Measurements from ENCODE around the gene RIT2. TPM values are rescaled to one million over a fixed set of nuclear protein-coding genes. Genes with fewer than 3 reads are reported as not detected.

RIT2 gene
- total and polyA plus RNA-seq, 2 of the 4 experiments (the other 2 are of a cell fraction) = not detected

DNA sequence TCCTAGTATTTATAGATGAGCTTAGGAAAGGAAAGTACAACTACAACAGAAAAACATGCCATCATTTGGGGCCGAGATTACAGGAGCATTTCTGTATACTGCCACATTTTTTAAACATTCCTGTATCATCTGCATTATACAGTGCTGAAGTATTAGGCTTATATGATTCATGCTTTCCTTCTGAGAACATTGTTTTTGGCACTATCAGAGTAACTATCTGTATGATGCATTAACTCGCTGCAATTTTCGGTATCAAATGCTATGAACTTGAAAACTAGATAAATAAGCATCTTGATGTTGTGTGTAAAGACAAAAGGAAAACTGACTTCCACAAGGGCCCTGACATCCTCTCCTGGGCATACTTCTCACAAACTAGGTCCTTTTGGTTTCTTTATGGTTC is 102.0 kb downstream of the RIT2 start:
- DNase-seq = no peak
- Histone ChIP-seq H3K4me1 (ENCODE audit: control insufficient read depth, insufficient read depth, low read length) (no peaks in the 10 kb centered on the region), H3K9me3 (ENCODE audit: control insufficient read depth, insufficient read depth, low read length) (no peaks in the 10 kb centered on the region), H3K14ac (replicated peaks; ENCODE audit: low read depth, low read length) (no peak overlapping the region), H2AK5ac (ENCODE audit: low read depth, low read length) (no peak overlapping the region), H3K9me1 (ENCODE audit: insufficient read depth, low read length) (no peaks in the 10 kb centered on the region), H4K20me1 (ENCODE audit: insufficient read depth, low read length) (no peaks in the 10 kb centered on the region), H4K5ac (ENCODE audit: low read depth, low read length) (no peak overlapping the region), H2BK5ac (ENCODE audit: low read depth, low read length, poor library complexity, severe bottlenecking) (no peak overlapping the region), H2BK15ac (ENCODE audit: low read depth, low read length) (no peak overlapping the region), H2AFZ (replicated peaks; ENCODE audit: low read length, poor library complexity) (no peak overlapping the region), H3K4me2 (ENCODE audit: low read depth, low read length) (no peak overlapping the region), H3K79me1 (ENCODE audit: low read depth in 1 of 2, low read length in 2 of 2) (no peaks in the 10 kb centered on the region), H3K36me3 (ENCODE audit: control insufficient read depth, insufficient read depth, low read length) (no peaks in the 10 kb centered on the region), H3K4ac (ENCODE audit: low read depth, low read length) (no peak overlapping the region), H2AK9ac (replicated peaks; ENCODE audit: low read depth, low read length, poor library complexity) (no peak overlapping the region), H3K18ac (ENCODE audit: low read depth, low read length) (no peak overlapping the region), H2BK120ac (ENCODE audit: low read depth, low read length) (no peak overlapping the region), H2BK20ac (ENCODE audit: low read depth, low read length) (no peak overlapping the region), H3K27ac (ENCODE audit: insufficient read depth, low read length) (no peak overlapping the region), H3K4me3 (ENCODE audit: insufficient read depth, low read depth, low read length) (no peak overlapping the region), H4K91ac (ENCODE audit: insufficient read depth, low read depth, low read length) (no peak overlapping the region), H3K23ac (ENCODE audit: low read depth, low read length) (no peak overlapping the region), H4K8ac (ENCODE audit: low read depth in 2 of 2, low read length in 2 of 2) (no peak overlapping the region), H3K9ac (ENCODE audit: low read depth, low read length) (no peak overlapping the region), H3K27me3 (ENCODE audit: control insufficient read depth, insufficient read depth, low read length) (no peaks in the 10 kb centered on the region), H3K56ac (ENCODE audit: extremely low read depth, insufficient read depth, low read length) (no peak overlapping the region)
- ChIA-PET CTCF (no interaction called here), POLR2A (ENCODE audit: unreplicated experiment) (no interaction called here)
- intact Hi-C loops (cut with micrococcal nuclease) (no loop called here), in situ Hi-C loops (cut with MboI; ENCODE audit: low sequenced_read_pairs) (no loop called here), dilution Hi-C loops (cut with HindIII; ENCODE audit: low sequenced_read_pairs, unreplicated experiment) (no loop called here)
- no CpG with 5 or more reads among the region's 3 CpGs for WGBS, 2 experiments (ENCODE audit: extremely low coverage in 2 of 2, insufficient read length in 1 of 2)
- no TSS peak for BruUV-seq (replicated peaks)
- no peak for ATAC-seq (ENCODE audit: low read depth)
- TF ChIP-seq CHD1 (IDR thresholded peaks at IDR 0.05; ENCODE audit: low read depth, low read length) (no peak), RFX5 (IDR thresholded peaks at IDR 0.05; ENCODE audit: low read depth, low read length) (no peak), NFE2L2 (IDR thresholded peaks at IDR 0.05; ENCODE audit: low read depth, low read length) (no peak), MXI1 (IDR thresholded peaks at IDR 0.05; ENCODE audit: borderline replicate concordance, low read depth, low read length) (no peak), RAD21 (IDR thresholded peaks at IDR 0.05; ENCODE audit: low read length) (no peak), RCOR1 (IDR thresholded peaks at IDR 0.05; ENCODE audit: insufficient replicate concordance, low read length) (no peak), MAFK (IDR thresholded peaks at IDR 0.05; ENCODE audit: low read depth, low read length) (no peak), POLR2A (IDR thresholded peaks at IDR 0.05; ENCODE audit: low read depth, low read length) (no peak), BHLHE40 (IDR thresholded peaks at IDR 0.05; ENCODE audit: low read depth, low read length) (no peak), MAZ (IDR thresholded peaks at IDR 0.05; ENCODE audit: borderline replicate concordance, low read depth, low read length) (no peak), FOS (IDR thresholded peaks at IDR 0.05; ENCODE audit: low read depth, low read length) (no peak), SMC3 (IDR thresholded peaks at IDR 0.05; ENCODE audit: low read depth, low read length) (no peak), CEBPB (IDR thresholded peaks at IDR 0.05; ENCODE audit: low read depth, low read length) (no peak)
- TF ChIP-seq, protein P1, sequence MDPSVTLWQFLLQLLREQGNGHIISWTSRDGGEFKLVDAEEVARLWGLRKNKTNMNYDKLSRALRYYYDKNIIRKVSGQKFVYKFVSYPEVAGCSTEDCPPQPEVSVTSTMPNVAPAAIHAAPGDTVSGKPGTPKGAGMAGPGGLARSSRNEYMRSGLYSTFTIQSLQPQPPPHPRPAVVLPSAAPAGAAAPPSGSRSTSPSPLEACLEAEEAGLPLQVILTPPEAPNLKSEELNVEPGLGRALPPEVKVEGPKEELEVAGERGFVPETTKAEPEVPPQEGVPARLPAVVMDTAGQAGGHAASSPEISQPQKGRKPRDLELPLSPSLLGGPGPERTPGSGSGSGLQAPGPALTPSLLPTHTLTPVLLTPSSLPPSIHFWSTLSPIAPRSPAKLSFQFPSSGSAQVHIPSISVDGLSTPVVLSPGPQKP (IDR thresholded peaks at IDR 0.05; ENCODE audit: borderline replicate concordance, low read depth, low read length) = no peak
- TF ChIP-seq, protein P2, sequence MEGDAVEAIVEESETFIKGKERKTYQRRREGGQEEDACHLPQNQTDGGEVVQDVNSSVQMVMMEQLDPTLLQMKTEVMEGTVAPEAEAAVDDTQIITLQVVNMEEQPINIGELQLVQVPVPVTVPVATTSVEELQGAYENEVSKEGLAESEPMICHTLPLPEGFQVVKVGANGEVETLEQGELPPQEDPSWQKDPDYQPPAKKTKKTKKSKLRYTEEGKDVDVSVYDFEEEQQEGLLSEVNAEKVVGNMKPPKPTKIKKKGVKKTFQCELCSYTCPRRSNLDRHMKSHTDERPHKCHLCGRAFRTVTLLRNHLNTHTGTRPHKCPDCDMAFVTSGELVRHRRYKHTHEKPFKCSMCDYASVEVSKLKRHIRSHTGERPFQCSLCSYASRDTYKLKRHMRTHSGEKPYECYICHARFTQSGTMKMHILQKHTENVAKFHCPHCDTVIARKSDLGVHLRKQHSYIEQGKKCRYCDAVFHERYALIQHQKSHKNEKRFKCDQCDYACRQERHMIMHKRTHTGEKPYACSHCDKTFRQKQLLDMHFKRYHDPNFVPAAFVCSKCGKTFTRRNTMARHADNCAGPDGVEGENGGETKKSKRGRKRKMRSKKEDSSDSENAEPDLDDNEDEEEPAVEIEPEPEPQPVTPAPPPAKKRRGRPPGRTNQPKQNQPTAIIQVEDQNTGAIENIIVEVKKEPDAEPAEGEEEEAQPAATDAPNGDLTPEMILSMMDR (conservative IDR thresholded peaks at IDR 0.05; ENCODE audit: low read depth, low read length) = no peak
- TF ChIP-seq, protein P3, sequence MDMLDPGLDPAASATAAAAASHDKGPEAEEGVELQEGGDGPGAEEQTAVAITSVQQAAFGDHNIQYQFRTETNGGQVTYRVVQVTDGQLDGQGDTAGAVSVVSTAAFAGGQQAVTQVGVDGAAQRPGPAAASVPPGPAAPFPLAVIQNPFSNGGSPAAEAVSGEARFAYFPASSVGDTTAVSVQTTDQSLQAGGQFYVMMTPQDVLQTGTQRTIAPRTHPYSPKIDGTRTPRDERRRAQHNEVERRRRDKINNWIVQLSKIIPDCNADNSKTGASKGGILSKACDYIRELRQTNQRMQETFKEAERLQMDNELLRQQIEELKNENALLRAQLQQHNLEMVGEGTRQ (IDR thresholded peaks at IDR 0.05; ENCODE audit: low read depth, low read length) = no peak
